ENCODE results near the gene PKP1.
A peak's percentile ranks its signal among the peaks of the same experiment; 100 is the strongest.

The PKP1 gene

DNA sequence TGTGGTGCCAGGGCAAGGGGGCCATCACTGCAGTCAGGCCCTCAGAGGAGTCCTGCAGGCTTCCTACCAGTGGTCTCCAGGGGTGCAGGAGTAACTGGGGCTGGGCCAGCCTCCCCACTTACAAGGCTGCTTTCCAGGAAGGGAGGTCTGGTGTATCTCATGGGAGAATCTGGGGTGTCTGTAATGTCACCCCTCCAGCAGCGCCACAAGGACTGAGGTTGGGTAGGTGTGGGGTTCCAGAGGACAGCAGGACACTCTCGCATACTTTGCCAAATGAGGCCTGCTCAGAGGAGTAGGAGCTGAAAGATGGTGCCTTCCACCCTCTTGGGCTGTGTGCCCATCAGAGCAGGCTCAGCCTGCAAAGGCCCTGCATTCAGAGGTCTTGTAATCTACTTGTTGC lies 47.2 kb downstream of the PKP1 start:
- DNase-seq (ENCODE audit: low spot score) = no peak

DNA sequence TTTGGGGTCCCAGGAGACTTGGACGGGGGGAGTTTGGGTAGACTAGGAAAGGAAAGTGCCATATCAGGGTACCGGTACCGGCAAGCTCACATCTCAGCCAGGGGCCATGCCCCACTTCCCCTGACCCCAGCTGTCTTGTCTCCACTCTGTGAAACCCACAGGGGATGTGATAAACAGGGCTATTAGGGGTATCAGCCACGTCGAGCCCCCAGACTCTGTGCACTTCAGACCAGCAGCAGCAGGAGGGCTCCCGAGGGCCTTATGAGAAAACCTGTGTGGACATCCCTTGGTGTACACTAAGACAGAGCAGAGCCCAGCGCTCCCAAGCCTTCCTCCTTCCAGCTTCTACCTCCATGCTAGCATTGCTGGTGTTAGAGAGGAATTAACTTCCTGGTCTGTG lies 47.9 kb downstream of the PKP1 start:
- no peak for DNase-seq (ENCODE audit: low spot score)

DNA sequence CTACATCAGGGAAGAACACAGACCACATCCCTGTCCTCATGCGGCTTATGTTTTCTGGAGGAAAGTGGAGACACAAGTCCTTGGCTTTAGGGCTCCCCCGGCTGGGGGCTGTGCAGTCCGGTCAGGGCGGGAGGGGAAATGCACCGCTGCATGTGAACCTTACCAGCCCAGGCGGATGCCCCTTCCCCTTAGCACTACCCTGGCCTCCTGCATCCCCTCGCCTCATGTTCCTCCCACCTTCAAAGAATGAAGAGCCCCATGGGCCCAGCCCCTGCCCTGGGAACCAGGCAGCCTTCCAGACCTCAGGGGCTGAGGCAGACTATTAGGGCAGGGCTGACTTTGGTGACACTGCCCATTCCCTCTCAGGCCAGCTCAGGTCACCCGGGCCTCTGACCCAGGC lies 48.7 kb downstream of the PKP1 start:
- DNase-seq (ENCODE audit: low spot score) = no peak

DNA sequence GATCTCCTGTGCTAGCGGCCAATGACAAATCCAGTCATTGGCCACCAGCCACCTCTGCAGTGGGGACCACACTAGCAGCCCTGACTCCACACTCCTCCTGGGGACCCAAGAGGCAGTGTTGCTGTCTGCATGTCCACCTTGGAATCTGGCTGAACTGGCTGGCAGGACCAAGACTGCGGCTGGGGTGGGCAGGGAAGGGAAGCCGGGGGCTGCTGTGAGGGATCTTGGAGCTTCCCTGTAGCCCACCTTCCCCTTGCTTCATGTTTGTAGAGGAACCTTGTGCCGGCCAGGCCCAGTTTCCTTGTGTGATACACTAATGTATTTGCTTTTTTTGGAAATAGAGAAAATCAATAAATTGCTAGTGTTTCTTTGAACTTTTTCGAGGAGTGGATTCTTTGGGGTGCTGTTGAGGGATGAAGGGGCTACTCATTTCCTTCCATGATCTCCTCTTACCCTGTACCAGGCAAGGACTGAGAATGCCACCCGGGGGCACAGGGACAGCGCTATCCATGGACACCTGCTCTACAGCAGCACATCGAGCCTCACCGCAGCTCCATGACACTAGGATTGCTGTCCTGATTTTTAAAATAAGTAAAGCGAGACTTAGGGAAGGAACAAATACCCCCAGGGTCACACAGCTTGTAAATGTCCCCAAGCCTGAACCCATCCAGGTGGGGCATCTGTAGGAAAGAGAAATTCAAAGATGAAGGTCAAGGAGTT lies 49.5 kb downstream of the PKP1 start:
- DNase-seq (ENCODE audit: low spot score) = no peak

DNA sequence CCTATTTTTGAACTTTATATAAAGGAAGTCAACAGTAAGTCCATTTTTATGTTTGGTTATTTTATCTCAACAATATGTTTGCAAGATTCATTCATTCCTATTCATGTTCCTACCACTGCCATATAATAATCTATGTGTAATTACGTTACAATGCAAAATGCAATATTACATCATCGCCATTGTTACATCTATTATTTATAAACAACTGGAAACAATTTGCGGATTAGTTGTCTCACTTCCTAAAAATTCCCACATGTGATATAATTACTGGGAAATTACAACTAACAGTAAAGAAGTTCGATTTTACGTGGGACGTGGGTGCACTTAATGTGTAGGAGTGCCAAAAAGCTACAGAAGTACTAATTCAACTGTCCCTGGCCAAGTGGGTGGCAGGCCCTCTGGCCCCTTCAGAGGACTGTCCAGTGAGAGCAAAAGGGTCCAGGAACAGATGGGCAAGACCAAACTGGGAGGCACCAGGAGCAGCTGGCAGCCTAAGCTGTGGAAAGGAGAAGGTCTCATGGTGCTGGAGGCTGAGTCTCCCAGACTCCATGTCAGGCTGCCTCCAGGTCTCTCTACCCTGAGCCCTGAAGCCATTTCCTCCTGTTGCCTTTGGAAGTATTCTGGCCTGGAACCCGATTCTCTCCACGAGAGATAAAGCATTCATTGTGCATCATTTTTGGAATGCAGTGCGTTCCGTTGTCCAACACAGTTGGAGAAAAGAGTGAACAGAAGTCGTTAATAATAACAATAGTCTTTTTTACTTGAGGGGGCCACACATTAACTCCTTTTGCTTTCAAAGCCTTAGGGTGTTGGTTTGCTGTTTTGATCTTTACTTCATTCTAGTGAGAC lies 51.2 kb downstream of the PKP1 start:
- no peak for DNase-seq (ENCODE audit: low spot score)

DNA sequence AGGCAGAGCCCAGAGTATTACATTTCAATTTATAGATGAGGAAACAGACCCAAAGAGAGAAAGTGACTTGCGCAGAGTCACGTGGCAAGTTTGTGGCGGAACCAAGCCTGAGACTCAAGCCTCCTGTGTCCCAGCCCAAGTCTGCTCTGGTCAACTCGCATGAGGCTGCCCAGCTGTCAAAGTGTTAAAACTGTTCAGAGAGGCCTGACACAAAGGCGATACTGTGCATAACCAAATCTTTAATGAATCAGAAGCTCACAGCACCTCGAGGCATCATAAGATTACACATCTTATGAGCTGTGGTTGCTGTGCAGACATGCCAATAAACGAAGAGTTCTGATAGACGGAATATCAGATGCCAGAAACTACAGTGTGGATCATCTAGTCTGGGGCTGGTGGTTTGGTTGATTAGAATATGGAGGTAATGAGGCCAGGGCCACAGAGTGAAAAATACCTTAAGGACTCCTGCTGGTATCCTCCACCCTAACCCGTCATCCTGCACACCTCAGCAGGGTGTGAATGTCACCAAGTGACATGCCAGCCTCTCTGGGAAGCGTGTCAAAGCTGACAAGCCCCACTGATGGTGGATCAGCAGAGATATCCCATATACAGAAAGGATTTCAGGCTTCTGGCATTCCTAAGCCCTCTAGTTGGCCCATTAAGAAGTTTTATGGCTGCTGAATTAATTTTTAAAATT lies 52.0 kb downstream of the PKP1 start:
- DNase-seq (ENCODE audit: low spot score) = no peak

DNA sequence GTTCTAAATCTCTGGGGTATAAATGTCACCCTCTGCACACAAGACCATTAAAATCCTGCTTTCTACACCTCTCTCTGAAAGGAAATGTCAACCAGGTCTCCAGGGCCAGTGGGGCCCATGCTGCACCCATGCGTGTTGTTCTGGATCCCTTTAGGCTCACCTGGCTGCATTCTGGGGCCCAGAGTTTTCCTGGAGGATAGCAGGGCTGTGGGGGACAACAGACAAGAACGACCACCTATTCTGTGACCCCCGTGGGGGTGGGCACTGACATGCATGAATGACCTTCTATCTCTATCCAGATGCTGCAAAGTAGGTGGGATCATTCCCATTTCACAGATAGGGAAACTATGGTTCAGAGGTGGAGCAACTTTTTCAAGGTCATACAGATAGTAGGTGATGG lies 52.6 kb downstream of the PKP1 start:
- no peak for DNase-seq (ENCODE audit: low spot score)

DNA sequence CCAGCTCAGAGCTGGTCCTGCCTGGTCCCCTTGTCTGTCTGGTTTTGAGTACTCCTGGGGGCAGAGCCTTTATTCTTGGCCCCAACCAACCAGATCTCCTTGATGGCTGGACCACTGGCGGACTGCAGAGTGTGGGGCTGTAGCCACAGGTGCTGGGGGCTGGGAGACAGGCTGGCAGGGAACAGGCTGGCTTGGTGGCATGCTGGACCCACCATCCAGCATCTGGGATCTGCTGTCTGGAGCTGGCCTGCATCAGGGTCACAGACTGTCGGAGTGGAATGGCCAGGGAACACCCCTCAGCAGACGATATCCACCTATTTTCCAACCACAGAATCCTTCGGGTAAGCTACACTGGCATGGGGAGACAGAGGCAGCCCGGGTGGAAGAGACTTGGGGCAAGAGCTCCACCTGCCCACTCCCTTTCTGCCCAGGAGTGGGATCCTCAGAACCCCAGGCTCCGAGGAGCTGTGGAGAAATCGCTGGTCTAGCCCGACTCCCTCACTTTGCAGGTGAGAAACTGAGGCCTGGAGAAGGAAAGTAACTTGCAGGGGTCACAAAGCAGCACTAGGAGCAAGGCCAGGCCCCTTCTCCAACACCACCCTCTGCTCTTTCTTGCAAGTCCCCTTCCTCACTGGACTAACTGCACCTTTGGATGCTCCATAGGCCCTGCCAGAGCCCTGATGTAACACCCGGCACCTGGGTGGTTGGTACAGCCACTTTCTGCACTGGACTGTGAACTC lies 53.6 kb downstream of the PKP1 start:
- DNase-seq (ENCODE audit: low spot score) = no peak

DNA sequence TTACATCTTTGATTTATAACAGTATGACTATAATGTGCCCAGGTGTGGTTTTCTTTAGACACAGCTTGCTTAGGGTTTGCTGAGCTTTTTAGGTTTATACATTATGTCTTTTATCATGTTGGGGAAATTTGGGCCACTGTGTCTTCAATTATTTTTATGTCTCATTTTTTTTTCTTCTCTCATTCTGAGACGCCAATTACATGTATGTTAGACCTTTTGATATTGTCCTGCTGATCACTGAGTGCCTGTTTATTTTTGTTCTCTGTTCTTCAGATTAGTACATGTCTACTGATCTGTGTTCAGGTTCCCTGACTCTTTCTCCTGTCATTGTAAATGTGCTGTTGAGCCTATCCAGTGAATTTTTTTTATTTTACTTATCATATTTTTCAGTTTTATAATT lies 58.1 kb downstream of the PKP1 start:
- no peak for DNase-seq (ENCODE audit: low spot score)

DNA sequence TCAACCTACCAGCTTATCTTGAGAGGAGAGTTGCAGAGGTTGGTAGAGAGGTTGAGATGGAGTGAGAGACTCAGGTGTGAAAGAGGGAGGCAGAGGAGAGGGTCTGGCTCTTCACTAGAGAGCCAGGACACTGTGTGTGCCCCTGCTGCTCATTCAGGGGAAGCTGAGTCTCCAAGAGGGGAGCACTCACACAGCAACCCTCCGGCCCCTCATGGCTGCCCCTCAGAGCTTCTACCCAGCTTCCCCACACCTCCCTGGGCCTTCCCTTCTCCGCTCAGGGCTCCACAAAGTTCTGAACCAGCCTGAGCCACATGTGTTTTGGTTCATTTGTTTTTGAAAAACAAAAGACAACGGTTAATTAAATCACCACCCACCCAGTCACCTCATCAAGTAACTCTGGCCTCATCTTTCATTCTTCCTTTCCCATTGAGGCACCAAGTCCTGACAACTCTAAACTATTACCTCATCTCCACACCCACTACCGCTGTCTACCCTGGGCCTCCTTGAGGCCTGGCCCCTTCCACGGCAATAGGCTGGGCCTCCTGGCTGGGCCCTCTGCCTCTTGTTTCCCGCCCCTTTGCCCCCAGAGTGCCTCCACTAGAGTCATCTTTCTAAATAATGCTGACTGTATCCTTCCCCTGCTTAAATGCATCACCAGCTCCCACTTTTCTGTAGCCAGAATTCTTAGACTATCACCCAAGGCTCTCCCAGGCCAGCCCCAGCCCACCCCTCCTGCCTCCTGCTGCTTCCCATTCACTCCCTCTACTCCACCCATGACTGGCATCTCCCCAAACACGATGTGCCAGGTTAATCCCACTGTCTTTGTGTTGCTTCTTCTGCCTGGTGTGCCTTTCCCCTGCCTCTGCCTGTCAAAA lies 61.1 kb downstream of the PKP1 start:
- DNase-seq (ENCODE audit: low spot score) = no peak

DNA sequence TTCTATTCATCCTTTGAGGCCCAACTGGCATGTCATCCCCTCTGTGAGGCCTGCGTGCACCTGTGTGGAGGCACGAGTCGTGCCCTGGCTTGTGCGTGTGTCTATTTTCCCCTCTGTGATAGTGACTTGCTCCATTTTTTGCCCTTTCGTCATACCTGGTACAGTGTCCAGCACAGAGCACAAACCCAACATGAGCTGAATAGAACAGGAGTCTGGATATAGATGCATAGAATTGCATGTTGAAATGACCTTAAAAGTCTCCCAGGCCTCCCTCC lies 61.7 kb downstream of the PKP1 start:
- no peak for DNase-seq (ENCODE audit: low spot score)

DNA sequence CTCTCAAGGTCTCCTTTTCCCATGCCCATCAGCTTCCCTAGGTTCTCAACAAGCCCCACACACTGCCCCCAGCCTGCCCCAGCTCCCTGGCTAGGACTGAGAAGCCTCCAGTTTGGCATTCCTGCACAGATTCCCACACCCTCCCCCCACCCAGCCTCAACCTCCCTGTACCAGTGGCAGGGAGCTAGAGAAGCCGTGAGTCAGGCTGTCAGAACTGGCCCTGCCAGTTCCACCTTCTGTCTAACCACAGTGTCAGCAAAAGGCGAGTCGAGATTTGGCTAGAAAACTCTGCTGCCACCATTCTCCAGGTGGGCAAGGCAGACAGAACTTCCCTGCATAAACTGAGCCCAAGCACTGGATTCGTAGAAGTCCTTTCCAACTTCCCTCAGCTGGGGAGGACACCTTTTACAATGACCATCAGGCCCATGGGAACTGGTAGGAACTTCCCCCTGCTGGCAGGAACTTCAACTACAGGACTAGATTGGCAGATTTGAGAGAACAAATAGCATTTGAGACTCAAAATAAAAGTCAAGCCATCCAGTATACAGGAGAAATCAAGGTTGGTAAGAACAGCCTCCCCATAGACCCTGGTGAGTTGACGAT lies 63.1 kb downstream of the PKP1 start:
- no peak for DNase-seq (ENCODE audit: low spot score)

DNA sequence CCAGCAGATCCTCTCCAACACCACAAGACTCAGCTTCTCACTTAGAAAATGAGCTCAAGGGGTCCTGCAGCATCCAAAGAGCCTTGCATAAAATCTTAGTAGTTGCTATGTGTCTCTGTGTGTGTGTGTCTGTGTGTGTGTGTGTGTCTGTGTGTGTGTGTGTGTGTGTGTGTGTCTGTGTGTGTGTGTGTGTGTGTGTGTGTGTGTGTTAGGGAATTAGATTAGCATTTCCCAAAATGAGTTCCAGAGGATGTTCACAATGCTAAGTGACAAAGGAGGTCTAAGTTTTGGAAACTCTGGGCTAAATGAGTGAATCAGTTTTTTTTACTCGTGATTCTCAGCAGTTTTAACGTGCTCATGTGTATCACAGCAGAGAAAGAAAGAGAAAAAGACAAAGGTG lies 63.7 kb downstream of the PKP1 start:
- DNase-seq (ENCODE audit: low spot score) = no peak

DNA sequence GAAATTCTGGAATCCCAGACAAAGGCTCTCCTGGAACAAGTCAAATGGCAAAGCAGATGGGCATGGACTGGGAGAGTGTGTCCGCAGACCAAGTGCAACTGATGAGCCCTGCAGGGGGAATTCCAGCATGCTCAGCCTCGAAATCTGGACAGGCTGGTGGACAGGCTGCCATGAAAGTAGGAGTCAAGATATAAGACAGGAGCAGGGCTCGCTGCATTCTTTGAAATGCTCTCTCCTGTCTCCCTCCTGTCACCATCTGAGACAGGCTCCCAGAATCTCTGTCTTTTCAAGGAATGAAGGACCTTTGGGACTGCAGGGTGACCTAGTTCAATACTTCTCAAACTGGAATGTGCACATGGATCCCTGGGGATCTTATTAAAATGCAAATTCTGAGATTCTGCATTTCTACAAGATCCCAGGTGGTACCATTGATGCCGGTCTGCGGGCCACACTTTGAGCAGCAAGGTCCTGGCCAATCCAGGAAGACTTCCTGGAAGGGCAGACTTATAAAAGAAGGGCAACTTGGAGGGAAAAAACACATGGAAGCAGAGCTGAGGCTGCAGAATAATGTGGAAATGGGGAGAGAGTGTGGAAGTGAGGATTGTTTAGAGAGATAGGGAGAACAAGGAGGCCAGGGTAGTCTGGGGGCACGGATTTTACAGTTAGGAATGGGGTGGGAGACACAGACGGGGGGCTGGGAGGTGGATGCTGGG lies 64.3 kb downstream of the PKP1 start:
- DNase-seq (ENCODE audit: low spot score) = no peak

DNA sequence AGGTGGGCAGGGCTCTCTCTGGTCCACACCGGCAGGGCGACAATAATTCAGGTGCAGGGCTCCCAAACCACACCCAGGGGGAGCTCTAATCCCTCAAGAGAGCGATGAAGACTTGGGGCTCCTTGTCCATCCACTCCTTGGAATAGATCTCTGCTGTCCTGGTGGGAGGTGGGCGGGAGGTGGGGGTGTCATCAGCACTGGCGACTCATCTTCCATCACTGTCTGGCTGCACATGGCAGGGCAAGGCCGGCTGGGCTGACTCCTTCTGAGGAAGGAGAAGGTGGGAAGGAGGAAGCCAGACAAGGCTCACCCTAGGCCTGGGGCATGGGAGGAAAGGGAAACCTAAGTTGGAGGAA lies 64.9 kb downstream of the PKP1 start:
- DNase-seq (ENCODE audit: low spot score) = no peak

DNA sequence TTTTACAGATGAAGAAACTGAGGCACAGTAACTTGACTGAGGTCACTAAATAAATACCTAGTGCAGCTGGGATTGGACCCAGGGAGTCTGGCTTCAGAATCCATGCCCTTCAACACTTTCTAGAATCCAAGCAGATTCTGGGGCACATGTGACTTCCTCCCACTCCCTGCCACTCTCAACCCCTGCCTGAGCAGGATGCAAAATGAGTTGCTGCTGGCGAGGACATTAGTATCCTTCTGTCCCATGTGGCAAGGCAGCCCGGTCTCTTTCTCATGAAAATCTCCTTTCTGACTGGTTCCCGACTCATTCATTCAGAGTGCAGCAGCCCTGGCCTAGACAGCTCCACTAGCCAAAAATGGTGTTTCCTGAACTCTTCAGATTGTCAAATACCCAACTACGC lies 65.8 kb downstream of the PKP1 start:
- peak; percentile 23 for DNase-seq (ENCODE audit: low spot score)

DNA sequence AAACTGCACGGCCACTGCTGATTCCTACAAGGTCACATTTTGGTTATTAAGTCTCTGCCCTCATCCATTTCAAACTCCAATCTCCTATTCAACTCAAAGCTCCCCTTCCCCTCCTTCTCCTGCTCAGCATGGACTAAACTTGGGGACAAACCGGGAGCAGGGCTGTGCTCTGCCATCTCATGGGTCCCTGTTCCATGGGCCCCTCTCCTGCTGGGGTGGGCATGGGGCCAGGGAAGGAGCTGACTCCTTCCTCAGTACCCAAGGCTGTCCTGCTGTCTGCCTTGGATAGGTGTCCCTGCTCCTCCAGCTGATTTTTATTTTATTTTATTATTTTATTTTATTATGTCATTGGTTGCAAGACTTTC lies 67.0 kb downstream of the PKP1 start:
- DNase-seq (ENCODE audit: low spot score) = no peak

DNA sequence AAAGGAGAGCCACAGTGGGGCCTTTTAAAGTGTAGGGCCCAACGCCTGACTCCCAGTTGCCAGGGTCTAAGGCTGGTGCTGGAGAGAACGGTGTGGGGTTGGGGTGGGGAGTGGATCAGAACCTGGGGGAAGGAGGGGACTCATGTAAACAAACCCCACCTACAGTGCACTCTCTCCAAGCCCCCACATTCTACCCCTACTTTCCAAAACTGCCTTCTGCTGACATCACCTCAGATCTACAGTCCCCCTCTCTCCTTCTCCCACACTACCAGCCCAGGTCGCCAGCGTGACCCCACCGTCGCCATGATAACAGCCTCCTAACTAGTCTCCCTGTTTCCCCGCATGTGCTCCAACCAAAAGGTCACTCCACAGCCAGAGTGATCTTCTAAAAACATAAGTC lies 67.6 kb downstream of the PKP1 start:
- no peak for DNase-seq (ENCODE audit: low spot score)

DNA sequence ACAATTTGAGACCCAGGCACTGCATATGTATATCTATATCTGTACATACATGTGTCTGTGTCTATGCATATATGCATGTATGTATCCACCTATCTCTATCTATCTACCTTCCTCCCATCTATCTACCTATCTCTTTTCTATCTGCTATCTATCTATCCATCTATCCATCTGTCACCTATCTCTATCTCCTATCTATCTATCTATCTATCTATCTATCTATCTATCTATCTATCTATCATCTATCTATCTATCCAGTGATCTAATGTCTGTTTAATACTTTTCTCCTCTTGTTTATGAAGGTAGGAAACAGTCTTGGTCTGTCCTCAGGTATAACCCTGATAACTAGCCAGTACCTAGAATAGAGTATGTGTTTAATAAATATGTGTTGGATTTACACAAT lies 68.3 kb downstream of the PKP1 start:
- no peak for DNase-seq (ENCODE audit: low spot score)

DNA sequence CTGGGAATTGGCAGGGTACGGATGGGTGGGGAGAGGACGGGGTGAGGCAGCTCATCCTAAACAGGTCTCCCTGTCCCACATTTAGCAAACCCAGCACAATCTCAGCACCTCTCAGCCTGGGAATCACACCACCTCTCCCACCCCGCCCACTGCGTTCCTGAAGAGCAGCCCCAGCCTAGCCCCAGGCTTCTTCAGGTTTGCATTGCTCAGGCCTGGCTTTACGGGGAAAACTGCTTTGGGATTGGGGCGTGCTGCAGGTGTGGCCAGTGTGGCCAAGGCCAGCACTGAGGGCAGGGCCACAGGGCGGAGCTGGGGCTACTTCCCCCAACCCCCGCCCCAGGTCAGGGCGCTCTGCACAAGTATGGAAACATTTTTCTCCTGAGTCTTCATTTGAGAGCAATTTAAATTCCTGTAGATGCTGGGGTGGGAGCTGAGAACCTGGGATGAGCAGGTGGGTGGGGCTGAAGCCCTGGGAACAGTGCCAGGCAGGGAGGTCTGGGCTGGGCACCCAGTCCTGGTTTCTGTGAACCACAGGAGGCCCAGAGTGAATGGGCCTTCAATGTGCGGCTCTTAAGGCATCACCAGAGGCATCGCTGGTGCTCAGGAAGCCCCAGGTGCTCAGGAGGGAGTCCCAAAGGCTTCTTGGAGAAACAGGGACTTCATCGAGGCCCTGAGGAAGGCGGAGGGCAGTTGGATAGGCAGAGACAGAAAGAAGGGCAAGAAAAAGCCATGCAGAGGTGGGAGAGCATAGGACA lies 70.1 kb downstream of the PKP1 start:
- no peak for DNase-seq (ENCODE audit: low spot score)

Data from globus pallidus (tissue), 1 donor.